ENCODE results near the gene LMO2. TPM values are rescaled to one million over a fixed set of nuclear protein-coding genes. Genes with fewer than 3 reads are reported as not detected.

LMO2 gene
- total and polyA plus RNA-seq, 2 of the 13 experiments (the other 11 are each of a cell fraction or from before 2014, with no cell fraction given): not detected

GRCh38 chr11:33909150-33909549, 17.3 kb upstream of the LMO2 start:
- no peak for ATAC-seq
- FAIRE-seq: no peak
- Histone ChIP-seq H3K4me1 (ENCODE audit: insufficient read depth, low read length) (no peaks in the 10 kb centered on the region), H3K27me3 (ENCODE audit: control insufficient read depth in 1 of 2, insufficient read depth in 2 of 2, low read length in 2 of 2) (peaks cover 4 to 44% of the 10 kb centered on the region in 2 experiments; a peak in 3 of 5 replicates), H3K79me2 (ENCODE audit: insufficient read depth, low read length) (no peaks in the 10 kb centered on the region), H3K4me2 (ENCODE audit: low read depth, low read length) (no peak overlapping the region), H3K9me3 (ENCODE audit: low read length) (no peaks in the 10 kb centered on the region), H4K20me1 (ENCODE audit: insufficient read depth, low read length) (no peaks in the 10 kb centered on the region), H3K36me3 (replicated peaks in 1 of 2; ENCODE audit: control insufficient read depth in 1 of 2, insufficient read depth in 2 of 2, low read length in 2 of 2) (no peaks in the 10 kb centered on the region), H3K4me3 (replicated peaks in 1 of 3; ENCODE audit: insufficient read depth in 1 of 3, low read depth in 2 of 3, low read length in 3 of 3) (no peak overlapping the region), H2AFZ (ENCODE audit: low read length) (no peak overlapping the region), H3K27ac (ENCODE audit: extremely low read length, insufficient read depth, low read length) (no peak overlapping the region), H3K9ac (ENCODE audit: insufficient read depth, low read depth, low read length) (no peak overlapping the region)
- ChIA-PET CTCF (ENCODE audit: low intra/inter-chr PET ratio, low total read pairs) (no interaction called here), POLR2A (no interaction called here)
- WGBS (ENCODE audit: low lambda C conversion rate): 4% methylated on average over 3 of the region's 3 CpGs
- no TSS peak for BruUV-seq (replicated peaks)
- DNase-seq (ENCODE audit: low spot score): no peak
- in situ Hi-C loops (cut with HindIII; ENCODE audit: extremely low pct_ligation_motif_present, low pct_unique_long_range_greater_than_20kb): no loop called here
- intact Hi-C loops (cut with micrococcal nuclease; ENCODE audit: unreplicated experiment): no loop called here
- TF ChIP-seq SRF (IDR thresholded peaks at IDR 0.05; ENCODE audit: low read depth, low read length): no peak
- no peak for TF ChIP-seq TMF1 (CRISPR knock-in tag; IDR thresholded peaks at IDR 0.05; ENCODE audit: low read depth)
- no peak for TF ChIP-seq ZBTB14 (CRISPR knock-in tag; IDR thresholded peaks at IDR 0.05)
- no peak for TF ChIP-seq ZNF503 (CRISPR knock-in tag; IDR thresholded peaks at IDR 0.05)
- TF ChIP-seq U2AF2 (IDR thresholded peaks at IDR 0.05; ENCODE audit: low read depth, low read length): no peak
- TF ChIP-seq TRAFD1 (CRISPR knock-in tag; IDR thresholded peaks at IDR 0.05; ENCODE audit: borderline replicate concordance): no peak
- no peak for TF ChIP-seq ZNF687 (CRISPR knock-in tag; IDR thresholded peaks at IDR 0.05)
- no peak for TF ChIP-seq CSRNP1 (CRISPR knock-in tag; IDR thresholded peaks at IDR 0.05)
- no peak for TF ChIP-seq ZSCAN29 (CRISPR knock-in tag; conservative IDR thresholded peaks at IDR 0.05)
- no peak for TF ChIP-seq ISX (CRISPR knock-in tag; conservative IDR thresholded peaks at IDR 0.05)
